Neuronal stem cell (in vitro differentiated cells): ENCODE data around the gene SYP. TPM values are rescaled to one million over a fixed set of nuclear protein-coding genes. Genes with fewer than 3 reads are reported as not detected.
"Not testable (repeated sequence)": the region's sequence is repeated elsewhere in the genome, so short reads cannot be mapped to it uniquely, and the experiment has no call there.

Experiments used
- DNase-seq: peaks from one replicate; pipeline ENCODE4 v3.0.0-alpha.2; 2013; ENCODE audit warnings: low spot score
- H2AFZ ChIP-seq: one replicate; pipeline ENCODE4 v1.6.1; 2013; ENCODE audit warnings: mild to moderate bottlenecking, low read length, inconsistent platforms
- H2AK5ac ChIP-seq: 2 replicates; pipeline ENCODE4 v1.6.1; 2013; ENCODE audit warnings: low read depth, mild to moderate bottlenecking, inconsistent platforms, low read length, moderate library complexity, mixed read lengths
- H2BK120ac ChIP-seq: 2 replicates; pipeline ENCODE4 v1.6.1; 2013; ENCODE audit warnings: low read depth, mild to moderate bottlenecking, inconsistent platforms, low read length, moderate library complexity, mixed read lengths
- H2BK12ac ChIP-seq: one replicate; pipeline ENCODE4 v1.6.1; 2013; ENCODE audit warnings: low read length, inconsistent platforms
- H2BK15ac ChIP-seq: 2 replicates; pipeline ENCODE4 v1.6.1; 2013; ENCODE audit warnings: mild to moderate bottlenecking, low read length, inconsistent platforms, mixed read lengths
- H2BK5ac ChIP-seq: one replicate; pipeline ENCODE4 v1.6.1; 2013; ENCODE audit warnings: inconsistent platforms, mild to moderate bottlenecking, low read length, moderate library complexity
- H3K14ac ChIP-seq: one replicate; pipeline ENCODE4 v1.6.1; 2013; ENCODE audit warnings: low read length, inconsistent platforms
- H3K18ac ChIP-seq: 2 replicates; pipeline ENCODE4 v1.6.1; 2013; ENCODE audit warnings: low read length, inconsistent platforms
- H3K23ac ChIP-seq: 2 replicates; pipeline ENCODE4 v1.6.1; 2013; ENCODE audit warnings: low read depth, mild to moderate bottlenecking, mixed read lengths, low read length, inconsistent platforms; ENCODE audit not compliant: poor library complexity
- H3K27ac ChIP-seq: replicated peaks from 3 replicates; pipeline ENCODE4 v1.5.1; 2013; ENCODE audit warnings: low read length, inconsistent platforms
- H3K27me3 ChIP-seq, 3 experiments: 2 replicates each; pipeline ENCODE4 v1.6.1; 2013; ENCODE audit warnings: low read length in 3 of 3, mild to moderate bottlenecking in 2 of 3, inconsistent platforms in 1 of 3, low read depth in 1 of 3, mixed read lengths in 1 of 3, moderate library complexity in 1 of 3; ENCODE audit not compliant: control insufficient read depth in 3 of 3, insufficient read depth in 3 of 3
- H3K36me3 ChIP-seq, 2 donors: replicated peaks in 1 of 2; 2 replicates each; pipeline ENCODE4 v1.6.1; 2013; ENCODE audit warnings: low read length in 2 of 2; ENCODE audit not compliant: control insufficient read depth in 2 of 2, insufficient read depth in 2 of 2
- H3K4ac ChIP-seq: 2 replicates; pipeline ENCODE4 v1.6.1; 2013; ENCODE audit warnings: inconsistent platforms, mild to moderate bottlenecking, low read length, moderate library complexity
- H3K4me1 ChIP-seq, 2 donors: 1 replicate in 1 of 2; 2 replicates in 1 of 2; pipeline ENCODE4 v1.6.1; 2013; ENCODE audit warnings: low read length in 2 of 2, low read depth in 1 of 2; ENCODE audit not compliant: control insufficient read depth in 2 of 2, insufficient read depth in 1 of 2
- H3K4me2 ChIP-seq: one replicate; pipeline ENCODE4 v1.6.1; 2013; ENCODE audit warnings: mild to moderate bottlenecking, low read length, inconsistent platforms; ENCODE audit not compliant: insufficient read depth, poor library complexity, severe bottlenecking
- H3K4me3 ChIP-seq, 2 donors: 2 replicates each; pipeline ENCODE4 v1.5.1; 2013; ENCODE audit warnings: low read length in 2 of 2, mild to moderate bottlenecking in 2 of 2, inconsistent platforms in 1 of 2, moderate library complexity in 1 of 2
- H3K79me1 ChIP-seq: one replicate; pipeline ENCODE4 v1.6.1; 2013; ENCODE audit warnings: low read depth, mild to moderate bottlenecking, inconsistent platforms, low read length, moderate library complexity
- H3K9ac ChIP-seq: one replicate; pipeline ENCODE4 v1.6.1; 2013; ENCODE audit warnings: mild to moderate bottlenecking, low read depth, low read length, inconsistent platforms; ENCODE audit not compliant: poor library complexity
- H3K9me3 ChIP-seq, 2 donors: replicated peaks in 1 of 2; 2 replicates each; pipeline versions ENCODE3 to v1.6.1; 2013; ENCODE audit warnings: low read length in 2 of 2, mild to moderate bottlenecking in 2 of 2, inconsistent platforms in 1 of 2, low read depth in 1 of 2, mixed read lengths in 1 of 2, moderate library complexity in 1 of 2; ENCODE audit not compliant: control insufficient read depth in 2 of 2, insufficient read depth in 1 of 2
- H4K8ac ChIP-seq: one replicate; pipeline ENCODE4 v1.6.1; 2013; ENCODE audit warnings: low read depth, mild to moderate bottlenecking, inconsistent platforms, low read length, moderate library complexity
- H4K91ac ChIP-seq: one replicate; pipeline ENCODE4 v1.6.1; 2013; ENCODE audit warnings: low read length, low read depth, mild to moderate bottlenecking, inconsistent platforms; ENCODE audit not compliant: poor library complexity
- WGBS, 2 donors: extraction: QIAGEN DNeasy Blood & Tissue Kit; methylation state at CpG; one replicate each; pipeline ENCODE4 v1.1.7; 2013; ENCODE audit warnings: missing lambda C conversion rate in 2 of 2, mixed read lengths in 1 of 2; ENCODE audit not compliant: insufficient read length in 2 of 2, insufficient replicate concordance in 1 of 2; ENCODE audit errors: extremely low coverage in 2 of 2; 5-methylcytosine and 5-hydroxymethylcytosine counted together
- small RNA-seq: library from polyadenylated mRNA; stranded (forward); fragments of <200 nt; extraction: miRNeasy Mini kit (QIAGEN cat#:217004); gene quantifications from one replicate; pipeline ENCODE3, GENCODE V24; 2013; ENCODE audit not compliant: insufficient read depth

SYP gene

DNA sequence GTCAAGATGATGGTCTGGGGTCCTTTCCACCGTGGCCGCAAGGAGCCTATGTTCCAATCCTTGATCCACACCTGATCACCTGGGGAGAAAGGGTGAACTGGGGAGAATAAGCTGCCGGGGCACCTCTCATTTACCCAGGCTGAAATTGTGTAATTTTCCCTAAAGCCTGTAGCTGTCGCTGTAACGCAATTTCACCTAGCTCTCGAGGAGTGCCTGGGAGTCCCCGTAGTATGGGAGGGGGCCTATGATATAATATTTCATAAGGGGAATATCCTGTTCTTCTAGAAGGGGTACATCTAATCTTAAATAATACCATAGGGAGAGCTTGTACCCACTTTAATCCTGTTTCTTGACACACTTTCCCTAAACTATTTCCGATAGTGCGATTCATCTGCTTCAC is 57.7 kb downstream of the SYP start:
- H3K27me3 ChIP-seq, H3K14ac ChIP-seq, H3K79me1 ChIP-seq, H3K4me2 ChIP-seq, DNase-seq, H3K4me1 ChIP-seq, H3K9me3 ChIP-seq, H3K27ac ChIP-seq, H3K4ac ChIP-seq, H2BK12ac ChIP-seq, H3K9ac ChIP-seq, H2BK5ac ChIP-seq, H3K4me3 ChIP-seq, H3K36me3 ChIP-seq, H3K18ac ChIP-seq, H2BK120ac ChIP-seq, H2AK5ac ChIP-seq, H4K8ac ChIP-seq, H4K91ac ChIP-seq, H2BK15ac ChIP-seq, H2AFZ ChIP-seq, H3K23ac ChIP-seq: not testable (repeated sequence)
- WGBS, 2 donors, result no CpG with 5 or more reads among the region's 9 CpGs

DNA sequence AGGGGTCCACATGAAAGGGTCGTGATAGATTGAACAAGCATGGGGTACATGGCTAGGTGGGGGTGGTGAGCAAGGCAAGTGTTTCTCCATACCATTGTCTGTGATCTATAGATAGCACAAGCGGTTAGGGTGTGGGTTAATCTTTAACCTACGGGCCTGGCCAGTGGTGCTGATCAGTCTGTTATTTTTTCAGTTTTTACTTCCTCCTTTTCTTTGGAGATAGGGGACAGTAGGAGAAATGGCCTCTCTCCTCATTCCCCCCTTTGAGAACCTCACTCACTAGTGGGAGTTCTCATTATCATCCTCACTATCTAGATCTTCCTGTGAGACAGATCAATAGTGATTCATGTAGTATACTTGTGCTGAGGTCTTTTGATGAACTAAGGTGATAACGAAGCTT is 60.3 kb downstream of the SYP start:
- Histone ChIP-seq H3K4me3 (no peak overlapping the region), H3K14ac (no peak overlapping the region), H3K36me3 (no peaks in the 10 kb centered on the region), H2BK5ac (no peak overlapping the region), H2AFZ (no peak overlapping the region), H3K23ac (no peak overlapping the region), H3K4ac (no peak overlapping the region), H3K18ac (no peak overlapping the region), H2BK120ac (no peak overlapping the region), H3K27ac (no peak overlapping the region), H3K9me3 (peaks cover 0 to 2% of the 10 kb centered on the region in 2 donors), H4K8ac (no peak overlapping the region), H3K79me1 (no peaks in the 10 kb centered on the region), H3K4me1 (no peaks in the 10 kb centered on the region), H3K27me3 (no peaks in the 10 kb centered on the region), H3K4me2 (no peak overlapping the region), H2AK5ac (no peak overlapping the region), H2BK15ac (no peak overlapping the region), H4K91ac (no peak overlapping the region), H2BK12ac (no peak overlapping the region), H3K9ac (no peak overlapping the region)
- no CpG with 5 or more reads among the region's 4 CpGs for WGBS, 2 donors
- DNase-seq, result no peak

Small RNA genes lying within 50 kb of the gene (small RNA-seq; reads per million reads assigned to genes)
- gene RN7SL262P, result not detected
